Measurements from ENCODE around the gene RAET1G. TPM values are rescaled to one million over a fixed set of nuclear protein-coding genes. Genes with fewer than 3 reads are reported as not detected.

Gene RAET1G
- under 1 TPM in 1 of 2 donors, not detected in 1; 0.33 TPM for total RNA-seq

GRCh38 chr6:149922642-149923326 lies at the start of gene RAET1G:
Gene RAET1G, minus strand, starts transcription at chr6:149923121. Its CDS starts 111 bp downstream, at chr6:149923010.

GRCh38 chr6:149963462-149964307 lies 40.8 kb upstream of the RAET1G start, which contains the start of gene ULBP1:
Gene ULBP1, plus strand, starts transcription at chr6:149963943. Its CDS starts 107 bp downstream, at chr6:149964050.

GRCh38 chr6:149941583-149942460 lies 18.9 kb upstream of the RAET1G start, which contains the start of gene ULBP2:
Gene ULBP2, plus strand, starts transcription at chr6:149942014. Its CDS starts 59 bp downstream, at chr6:149942073.

GRCh38 chr6:149897855-149898744 lies 24.8 kb downstream of the RAET1G start, which contains the start of gene RAET1E:
Gene RAET1E, minus strand, starts transcription at chr6:149898113. Its CDS starts 7,212 bp downstream, at chr6:149890901.

Other genes starting within 250 kb of the RAET1G start
- gene LATS1, start 205.0 kb downstream of the RAET1G start, total RNA-seq: 10 to 100 TPM; 19.6 to 21.0 TPM
- gene NUP43, start 176.6 kb downstream of the RAET1G start, total RNA-seq: 10 to 100 TPM; 32.3 to 49.0 TPM
- gene PCMT1, start 173.4 kb downstream of the RAET1G start, total RNA-seq: 100 to 1,000 TPM; 290 to 306 TPM
- gene LRP11, start 58.8 kb downstream of the RAET1G start, total RNA-seq: 10 to 100 TPM; 32.0 to 40.3 TPM
- not detected for gene RAET1E, start 25.0 kb downstream of the RAET1G start, total RNA-seq
- 1 to 10 TPM in 1 of 2 donors, under 1 TPM in 1; 0.69 to 2.0 TPM for gene ULBP2, start 18.9 kb upstream of the RAET1G start, total RNA-seq
- under 1 TPM in 1 of 2 donors, not detected in 1; under 0.01 TPM for gene ULBP1, start 40.8 kb upstream of the RAET1G start, total RNA-seq
- not detected for gene RAET1L, start 102.4 kb upstream of the RAET1G start, total RNA-seq
- 1 to 10 TPM; 1.0 to 5.0 TPM for gene ULBP3, start 146.0 kb upstream of the RAET1G start, total RNA-seq
- not detected for gene PPP1R14C, start 219.9 kb upstream of the RAET1G start, total RNA-seq

All from melanocyte of skin (primary cell).